ENCODE results near the gene USP15. TPM values are rescaled to one million over a fixed set of nuclear protein-coding genes. Genes with fewer than 3 reads are reported as not detected.

Gene USP15
- total RNA-seq, 1 experiment from 2014 or later, result 35.3 TPM

DNA sequence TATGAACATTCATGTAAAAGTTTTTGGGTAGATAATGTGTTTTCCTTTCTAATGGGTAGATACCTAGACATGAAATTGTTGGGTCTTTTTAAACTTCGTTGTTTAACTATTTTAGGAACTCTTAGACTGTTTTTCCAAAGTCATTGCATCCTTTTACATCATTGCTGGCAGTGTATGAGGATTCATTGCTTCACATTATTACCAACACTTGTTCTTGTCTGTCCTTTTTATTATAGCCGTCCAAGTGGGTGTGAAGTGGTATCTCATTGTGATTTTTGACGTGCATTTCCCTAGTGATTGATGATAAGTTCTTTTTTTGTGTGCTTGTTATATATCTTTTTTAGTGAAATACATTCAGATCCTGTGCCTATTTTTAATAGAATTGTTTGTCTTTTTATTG, 39.4 kb downstream of the USP15 start:
- no peak for DNase-seq
- Mint-ChIP-seq H3K27ac (no peak overlapping the region), H3K9me3 (peaks cover 3 to 6% of the 10 kb centered on the region in 2 experiments), H3K4me3 (no peak overlapping the region), H3K27me3 (ENCODE audit: low read depth) (no peaks in the 10 kb centered on the region), H3K36me3 (ENCODE audit: insufficient read depth in 1 of 3, low read depth in 3 of 3) (peaks cover 21 to 46% (median 40%) of the 10 kb centered on the region in 3 experiments), H3K4me1 (0 out of 4 replicates have a peak, but pooled peaks cover 0 to 2% of the 10 kb centered on the region in 2 experiments)
- Histone ChIP-seq H3K79me2 (ENCODE audit: insufficient read depth, low read length) (no peaks in the 10 kb centered on the region), H3K23ac (ENCODE audit: insufficient read length, low read depth, low read length) (no peak overlapping the region), H3K9ac (ENCODE audit: extremely low read depth, insufficient read length, low read length) (no peak overlapping the region), H2BK5ac (ENCODE audit: insufficient read length, low read length) (no peak overlapping the region), H2AK5ac (ENCODE audit: insufficient read length, low read length) (no peak overlapping the region), H4K20me1 (ENCODE audit: control insufficient read depth, insufficient read depth, insufficient read length) (no peaks in the 10 kb centered on the region), H2AFZ (ENCODE audit: low read length) (no peak overlapping the region), H3K18ac (ENCODE audit: insufficient read length, low read depth, low read length) (no peak overlapping the region), H2BK120ac (ENCODE audit: low read depth, low read length, poor library complexity, severe bottlenecking) (no peak overlapping the region), H3K56ac (ENCODE audit: insufficient read length, low read depth, low read length) (no peak overlapping the region), H3K4me2 (ENCODE audit: insufficient read depth, insufficient read length, low read length) (no peak overlapping the region), H3K27ac (ENCODE audit: insufficient read length, low read depth, low read length) (no peak overlapping the region), H2BK12ac (ENCODE audit: insufficient read length, low read depth, low read length) (no peak overlapping the region), H4K5ac (ENCODE audit: insufficient read length, low read depth, low read length) (no peak overlapping the region), H3T11ph (ENCODE audit: low read length) (no peak overlapping the region), H3K14ac (ENCODE audit: insufficient read depth, low read length) (no peak overlapping the region), H2BK15ac (ENCODE audit: low read depth, low read length) (no peak overlapping the region), H3K27me3 (ENCODE audit: insufficient read depth, low read length) (no peaks in the 10 kb centered on the region), H3K9me3 (ENCODE audit: control insufficient read depth, low read depth, low read length) (no peaks in the 10 kb centered on the region), H3K79me1 (ENCODE audit: insufficient read depth, low read depth, low read length, poor library complexity, severe bottlenecking) (no peaks in the 10 kb centered on the region), H3K4ac (ENCODE audit: low read depth, low read length) (no peak overlapping the region), H3K4me1 (ENCODE audit: insufficient read depth, low read length) (no peaks in the 10 kb centered on the region), H4K8ac (replicated peaks; ENCODE audit: insufficient read length, low read depth, low read length) (no peak overlapping the region), H4K91ac (ENCODE audit: insufficient read length, low read depth, low read length) (no peak overlapping the region), H2BK20ac (ENCODE audit: low read depth, low read length, poor library complexity, severe bottlenecking) (no peak overlapping the region), H3K23me2 (ENCODE audit: insufficient read length, low read depth, low read length, poor library complexity, severe bottlenecking) (no peaks in the 10 kb centered on the region)
- no CpG with 5 or more reads among the region's 3 CpGs for WGBS (ENCODE audit: extremely low coverage, insufficient read length, low lambda C conversion rate)
- TF ChIP-seq, protein P1, sequence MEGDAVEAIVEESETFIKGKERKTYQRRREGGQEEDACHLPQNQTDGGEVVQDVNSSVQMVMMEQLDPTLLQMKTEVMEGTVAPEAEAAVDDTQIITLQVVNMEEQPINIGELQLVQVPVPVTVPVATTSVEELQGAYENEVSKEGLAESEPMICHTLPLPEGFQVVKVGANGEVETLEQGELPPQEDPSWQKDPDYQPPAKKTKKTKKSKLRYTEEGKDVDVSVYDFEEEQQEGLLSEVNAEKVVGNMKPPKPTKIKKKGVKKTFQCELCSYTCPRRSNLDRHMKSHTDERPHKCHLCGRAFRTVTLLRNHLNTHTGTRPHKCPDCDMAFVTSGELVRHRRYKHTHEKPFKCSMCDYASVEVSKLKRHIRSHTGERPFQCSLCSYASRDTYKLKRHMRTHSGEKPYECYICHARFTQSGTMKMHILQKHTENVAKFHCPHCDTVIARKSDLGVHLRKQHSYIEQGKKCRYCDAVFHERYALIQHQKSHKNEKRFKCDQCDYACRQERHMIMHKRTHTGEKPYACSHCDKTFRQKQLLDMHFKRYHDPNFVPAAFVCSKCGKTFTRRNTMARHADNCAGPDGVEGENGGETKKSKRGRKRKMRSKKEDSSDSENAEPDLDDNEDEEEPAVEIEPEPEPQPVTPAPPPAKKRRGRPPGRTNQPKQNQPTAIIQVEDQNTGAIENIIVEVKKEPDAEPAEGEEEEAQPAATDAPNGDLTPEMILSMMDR (conservative IDR thresholded peaks at IDR 0.05), result no peak
